GM23338 (cell line): ENCODE data around the gene GLOD4. TPM values are rescaled to one million over a fixed set of nuclear protein-coding genes. Genes with fewer than 3 reads are reported as not detected.

Experiments used
- ATAC-seq: fragments of 200-7000 bp; cut with Tn5 transposase; 3 replicates; pipeline ENCODE4 v1.9.1; 2020
- DNase-seq: peaks from one replicate; pipeline ENCODE4 v3.0.0-alpha.2; 2015; ENCODE audit warnings: low spot score
- H2AFZ ChIP-seq: fragments of 200-600 bp; sonication (generic); 2 replicates; pipeline ENCODE4 v1.8.0; 2016; ENCODE audit warnings: antibody characterized with exemption, mild to moderate bottlenecking, moderate library complexity
- H3F3A ChIP-seq: fragments of 200-600 bp; sonication (generic); replicated peaks from 2 replicates; pipeline ENCODE4 v1.8.0; 2017; ENCODE audit warnings: antibody characterized with exemption, mixed run types, low read depth
- H3K27ac ChIP-seq: fragments of 200-600 bp; sonication (generic); 2 replicates; pipeline ENCODE4 v1.6.1; 2016; ENCODE audit warnings: low read depth
- H3K27me3 ChIP-seq: fragments of 200-600 bp; sonication (generic); 2 replicates; pipeline ENCODE4 v1.8.0; 2016; ENCODE audit warnings: mild to moderate bottlenecking, mixed run types, moderate library complexity; ENCODE audit not compliant: insufficient read depth
- H3K36me3 ChIP-seq: fragments of 200-600 bp; sonication (generic); 2 replicates; pipeline ENCODE4 v1.8.0; 2016; ENCODE audit warnings: mild to moderate bottlenecking; ENCODE audit not compliant: insufficient read depth
- H3K4me1 ChIP-seq: fragments of 200-600 bp; sonication (generic); 2 replicates; pipeline ENCODE4 v1.8.0; 2016; ENCODE audit warnings: mild to moderate bottlenecking, moderate library complexity; ENCODE audit not compliant: insufficient read depth
- H3K4me2 ChIP-seq: fragments of 200-600 bp; sonication (generic); 2 replicates; pipeline ENCODE4 v1.7.1; 2017; ENCODE audit warnings: mixed run types
- H3K4me3 ChIP-seq: fragments of 200-600 bp; sonication (generic); 2 replicates; pipeline ENCODE4 v1.6.1; 2016; ENCODE audit warnings: mixed run types
- H3K79me2 ChIP-seq: fragments of 200-600 bp; sonication (generic); replicated peaks from 2 replicates; pipeline ENCODE4 v1.8.0; 2017; ENCODE audit warnings: mild to moderate bottlenecking; ENCODE audit not compliant: insufficient read depth
- H3K9me2 ChIP-seq: fragments of 200-600 bp; sonication (generic); 2 replicates; pipeline ENCODE4 v1.8.0; 2017; ENCODE audit not compliant: insufficient read depth
- H4K20me1 ChIP-seq: fragments of 200-600 bp; sonication (generic); replicated peaks from 2 replicates; pipeline ENCODE4 v1.8.0; 2017; ENCODE audit warnings: mild to moderate bottlenecking; ENCODE audit not compliant: insufficient read depth
- H3K27ac Mint-ChIP-seq: 2 replicates; pipeline ENCODE4 v1.8.0; 2020; ENCODE audit warnings: inconsistent platforms, mild to moderate bottlenecking, moderate library complexity, mixed read lengths
- H3K27me3 Mint-ChIP-seq: 3 replicates; pipeline ENCODE4 v1.8.0; 2022; ENCODE audit warnings: low read depth, mild to moderate bottlenecking, moderate library complexity, mixed read lengths, inconsistent platforms; ENCODE audit not compliant: insufficient read depth, poor library complexity
- H3K36me3 Mint-ChIP-seq: 3 replicates; pipeline ENCODE4 v1.8.0; 2021; ENCODE audit warnings: low read depth, mild to moderate bottlenecking, inconsistent platforms, moderate library complexity, mixed read lengths
- H3K4me1 Mint-ChIP-seq: 3 replicates; pipeline ENCODE4 v1.8.0; 2020; ENCODE audit warnings: mild to moderate bottlenecking, inconsistent platforms, mixed read lengths
- H3K4me3 Mint-ChIP-seq: 3 replicates; pipeline ENCODE4 v1.8.0; 2021; ENCODE audit warnings: moderate library complexity, mild to moderate bottlenecking, inconsistent platforms, mixed read lengths
- H3K9me3 Mint-ChIP-seq: 3 replicates; pipeline ENCODE4 v1.8.0; 2020; ENCODE audit warnings: moderate library complexity, mild to moderate bottlenecking, inconsistent platforms, mixed read lengths
- CREB1 ChIP-seq: fragments of 250-450 bp; sonication (Bioruptor Pico); IDR thresholded peaks from 2 replicates; pipeline ENCODE4 v1.5.0; 2020; ENCODE audit warnings: low read depth, mild to moderate bottlenecking, moderate library complexity
- CTCF ChIP-seq, 2 experiments: fragments of 200-600 bp in 1 of 2; sonication (generic) in 1 of 2; conservative IDR thresholded peaks; 2 replicates each; pipeline versions ENCODE4 v1.5.1 to v1.6.1; 2016 to 2017; ENCODE audit warnings: antibody characterized with exemption in 2 of 2, low read depth in 2 of 2, mild to moderate bottlenecking in 2 of 2, moderate library complexity in 1 of 2
- EZH2 ChIP-seq: fragments of 200-600 bp; sonication (generic); IDR thresholded peaks from one replicate; pipeline ENCODE4 v1.8.0; 2017; ENCODE audit warnings: antibody characterized with exemption, mild to moderate bottlenecking, low read depth; ENCODE audit not compliant: unreplicated experiment
- POLR2AphosphoS5 ChIP-seq: IDR thresholded peaks from 2 replicates; pipeline ENCODE4 v1.6.1; 2016; ENCODE audit warnings: antibody characterized with exemption, low read depth
- ZNF114 ChIP-seq: fragments of 250-450 bp; sonication (Bioruptor Pico); IDR thresholded peaks from 2 replicates; pipeline ENCODE4 v1.5.0; 2020; ENCODE audit warnings: mild to moderate bottlenecking, moderate library complexity
- ZNF462 ChIP-seq: fragments of 250-450 bp; sonication (Bioruptor Pico); IDR thresholded peaks from 2 replicates; pipeline ENCODE4 v1.5.0; 2020; ENCODE audit warnings: mild to moderate bottlenecking, moderate library complexity
- polyA plus RNA-seq: library from polyadenylated mRNA; unstranded; fragments of >200 nt; fragmentation: Nextera tagmentation; extraction: Ambion mirVana; gene quantifications from 2 replicates; pipeline ENCODE4 v1.2.1, GENCODE V29; 2016
- total RNA-seq: library from RNA; depleted of rRNA; stranded (reverse); fragments of >200 nt; shearing (Covaris generic); gene quantifications from 2 replicates; pipeline ENCODE4 v1.2.3, GENCODE V29; 2014

Gene GLOD4
- total and polyA plus RNA-seq, 2 experiments from 2014 or later: 120 to 122 TPM

- TF ChIP-seq ZNF462: no peak
Measured at GRCh38 chr17:795721-796120, 13.6 kb upstream of the GLOD4 start (continued).

GRCh38 chr17:795276-795675 is 13.2 kb upstream of the GLOD4 start:
- no peak for TF ChIP-seq CREB1
- no peak overlapping the region for H3K4me3 ChIP-seq
- Mint-ChIP-seq H3K9me3 (no peaks in the 10 kb centered on the region; the same call in 1 of the 3 replicates), H3K4me3 (no peak overlapping the region), H3K27ac (peak overlapping the region; percentile 87; the same call in 1 of the 2 replicates), H3K36me3 (peaks cover 32% of the 10 kb centered on the region), H3K4me1 (peaks cover 16% of the 10 kb centered on the region), H3K27me3 (peaks cover 24% of the 10 kb centered on the region)
- H3K9me2 ChIP-seq: no peaks in the 10 kb centered on the region
- peaks cover 17% of the 10 kb centered on the region for H3F3A ChIP-seq
- no peaks in the 10 kb centered on the region for H3K4me1 ChIP-seq
- H4K20me1 ChIP-seq: peaks cover 5% of the 10 kb centered on the region
- no peaks in the 10 kb centered on the region; the same call in 1 of the 2 replicates for H3K79me2 ChIP-seq
- peak overlapping the region; percentile 5; the same call in 1 of the 2 replicates for H3K27ac ChIP-seq
- no peak overlapping the region for H3K4me2 ChIP-seq
- ATAC-seq: no peak
- no peaks in the 10 kb centered on the region for H3K36me3 ChIP-seq
- no peak overlapping the region for H2AFZ ChIP-seq
- H3K27me3 ChIP-seq: no peaks in the 10 kb centered on the region
- DNase-seq: no peak

GRCh38 chr17:794876-795275 is 12.8 kb upstream of the GLOD4 start:
- H4K20me1 ChIP-seq: peaks cover 5% of the 10 kb centered on the region
- H3K4me3 Mint-ChIP-seq: no peak overlapping the region
- no peaks in the 10 kb centered on the region; the same call in 1 of the 3 replicates for H3K9me3 Mint-ChIP-seq
- DNase-seq: peak; percentile 93
- H3K4me2 ChIP-seq: no peak overlapping the region
- ATAC-seq: peak; percentile 65
- H3K9me2 ChIP-seq: no peaks in the 10 kb centered on the region
- peaks cover 19% of the 10 kb centered on the region for H3K4me1 Mint-ChIP-seq
- H3K79me2 ChIP-seq: no peaks in the 10 kb centered on the region; the same call in none of the 2 replicates
- no peaks in the 10 kb centered on the region; the same call in 1 of the 2 replicates for H3K4me1 ChIP-seq
- H3K27me3 ChIP-seq: no peaks in the 10 kb centered on the region
- peak overlapping the region; percentile 87; the same call in 1 of the 2 replicates for H3K27ac Mint-ChIP-seq
- H3K27me3 Mint-ChIP-seq: peaks cover 27% of the 10 kb centered on the region
- H3K36me3 ChIP-seq: no peaks in the 10 kb centered on the region
- peaks cover 21% of the 10 kb centered on the region for H3F3A ChIP-seq
- H3K36me3 Mint-ChIP-seq: peaks cover 32% of the 10 kb centered on the region
- H2AFZ ChIP-seq: no peak overlapping the region
- H3K27ac ChIP-seq: peak overlapping the region; percentile 5; the same call in 1 of the 2 replicates
- H3K4me3 ChIP-seq: no peak overlapping the region
- no peak for TF ChIP-seq EZH2
- TF ChIP-seq CREB1: peak; percentile 21; the same call in 1 of the 2 replicates
- TF ChIP-seq CTCF (conservative IDR thresholded peaks at IDR 0.05; ENCODE audit: low read depth in 2 of 2): peak; percentile 87 to 95
- TF ChIP-seq POLR2AphosphoS5: peak; percentile 38; the same call in 1 of the 2 replicates
- TF ChIP-seq ZNF114 (CRISPR knock-in tag): no peak
